ENCODE results near the gene PPARD. TPM values are rescaled to one million over a fixed set of nuclear protein-coding genes. Genes with fewer than 3 reads are reported as not detected.

The PPARD gene
- total RNA-seq, 1 experiment from 2014 or later: 38.4 TPM

GRCh38 chr6:35419961-35420360 lies 77.6 kb downstream of the PPARD start:
- Histone ChIP-seq H3K9me3 (ENCODE audit: control insufficient read depth in 1 of 2, insufficient read depth in 1 of 2, low read depth in 1 of 2, low read length in 2 of 2) (no peaks in the 10 kb centered on the region), H4K20me1 (ENCODE audit: insufficient read depth) (no peaks in the 10 kb centered on the region), H3K36me3 (ENCODE audit: control insufficient read depth in 1 of 2, insufficient read depth in 2 of 2, low read length in 2 of 2) (peaks cover 3 to 13% of the 10 kb centered on the region in 2 experiments; a peak in 3 of 4 replicates), H3K4me2 (ENCODE audit: low read length) (no peak overlapping the region), H2AFZ (ENCODE audit: low read depth, low read length, poor library complexity, severe bottlenecking) (no peak overlapping the region), H3K4me3 (replicated peaks in 1 of 2; ENCODE audit: low read depth in 1 of 2, low read length in 2 of 2) (no peak overlapping the region), H3K4me1 (ENCODE audit: control insufficient read depth in 1 of 2, insufficient read depth in 2 of 2, low read length in 2 of 2) (peaks cover 0 to 5% of the 10 kb centered on the region in 2 experiments; a peak in 3 of 4 replicates), H3K27me3 (ENCODE audit: insufficient read depth, low read length) (no peaks in the 10 kb centered on the region), H3K27ac (ENCODE audit: low read depth, low read length) (no peak overlapping the region), H3K79me2 (ENCODE audit: insufficient read depth, low read length) (no peaks in the 10 kb centered on the region), H3K9ac (ENCODE audit: low read length) (no peak overlapping the region), H3K9me2 (ENCODE audit: insufficient read depth) (no peaks in the 10 kb centered on the region)
- intact Hi-C loops (cut with micrococcal nuclease): no loop called here
- POLR2A ChIA-PET: no interaction called here
- CTCF ChIA-PET: no interaction called here
- DNase-seq (ENCODE audit: low read depth, low spot score): no peak
- RAD21 ChIA-PET (ENCODE audit: low non-redundant PET in 1 of 2, low total read pairs in 2 of 2, uncharacterized antibody in 2 of 2, unreplicated experiment in 2 of 2): no interaction called here
- BruUV-seq (replicated peaks): no TSS peak
- no peak for TF ChIP-seq ELF1 (IDR thresholded peaks at IDR 0.05; ENCODE audit: borderline replicate concordance, low read depth)
- TF ChIP-seq RAD21 (IDR thresholded peaks at IDR 0.05; ENCODE audit: low read depth): no peak
- no peak for TF ChIP-seq EZH2 (IDR thresholded peaks at IDR 0.05)
- ATAC-seq: no peak

GRCh38 chr6:35425284-35425683 lies 82.9 kb downstream of the PPARD start:
- Histone ChIP-seq H3K9ac (ENCODE audit: low read length) (no peak overlapping the region), H4K20me1 (ENCODE audit: insufficient read depth) (no peaks in the 10 kb centered on the region), H3K9me3 (ENCODE audit: control insufficient read depth in 1 of 2, insufficient read depth in 1 of 2, low read depth in 1 of 2, low read length in 2 of 2) (peaks cover 0 to 14% of the 10 kb centered on the region in 2 experiments; a peak in 2 of 4 replicates), H2AFZ (ENCODE audit: low read depth, low read length, poor library complexity, severe bottlenecking) (no peak overlapping the region), H3K27me3 (ENCODE audit: insufficient read depth, low read length) (no peaks in the 10 kb centered on the region), H3K4me2 (ENCODE audit: low read length) (no peak overlapping the region), H3K9me2 (ENCODE audit: insufficient read depth) (no peaks in the 10 kb centered on the region), H3K4me3 (replicated peaks in 1 of 2; ENCODE audit: low read depth in 1 of 2, low read length in 2 of 2) (no peak overlapping the region), H3K79me2 (ENCODE audit: insufficient read depth, low read length) (no peaks in the 10 kb centered on the region), H3K27ac (ENCODE audit: low read depth, low read length) (no peak overlapping the region), H3K4me1 (ENCODE audit: control insufficient read depth in 1 of 2, insufficient read depth in 2 of 2, low read length in 2 of 2) (peaks cover 0 to 4% of the 10 kb centered on the region in 2 experiments; a peak in 1 of 4 replicates), H3K36me3 (ENCODE audit: control insufficient read depth in 1 of 2, insufficient read depth in 2 of 2, low read length in 2 of 2) (peaks cover 8 to 19% of the 10 kb centered on the region in 2 experiments; a peak in 3 of 4 replicates)
- DNase-seq (ENCODE audit: low read depth, low spot score) (no peak), ATAC-seq (peak; percentile 26; the same call in 1 of the 2 replicates)
- ChIA-PET POLR2A (no interaction called here), RAD21 (ENCODE audit: low non-redundant PET in 1 of 2, low total read pairs in 2 of 2, uncharacterized antibody in 2 of 2, unreplicated experiment in 2 of 2) (no interaction called here), CTCF (no interaction called here)
- no peak for TF ChIP-seq RAD21 (IDR thresholded peaks at IDR 0.05; ENCODE audit: low read depth)
- no peak for TF ChIP-seq MAX (IDR thresholded peaks at IDR 0.05)
- TF ChIP-seq SP1 (IDR thresholded peaks at IDR 0.05; ENCODE audit: low read depth): no peak
- TF ChIP-seq EGR1 (IDR thresholded peaks at IDR 0.05; ENCODE audit: low read depth): no peak
- no peak for TF ChIP-seq ATF3 (IDR thresholded peaks at IDR 0.05)
- intact Hi-C loops (cut with micrococcal nuclease): no loop called here
- BruUV-seq (replicated peaks): no TSS peak
